WTC11 (cell line): ENCODE measurements around the gene SFRP2. TPM values are rescaled to one million over a fixed set of nuclear protein-coding genes. Genes with fewer than 3 reads are reported as not detected.
A peak's percentile ranks its signal among the peaks of the same experiment; 100 is the strongest.

Experiments used
- ATAC-seq: fragments of 200-7000 bp; cut with Tn5 transposase; 2 replicates; pipeline ENCODE4 v1.10.0; 2021; ENCODE audit warnings: mild to moderate bottlenecking, moderate library complexity
- CTCF ChIA-PET: fragments of 300-600 bp; sonication (Branson Sonifier 250); formaldehyde crosslinking; loops from one replicate; lab custom pipeline; 2021; ENCODE audit warnings: antibody characterized with exemption; lab: Charles Lee
- POLR2A ChIA-PET: fragments of 350-600 bp; sonication (Branson Sonifier 250); formaldehyde crosslinking; loops from one replicate; lab custom pipeline; 2021; ENCODE audit warnings: antibody characterized with exemption; lab: Charles Lee
- DNase-seq: peaks from one replicate; pipeline ENCODE4 v3.0.0; 2021; ENCODE audit warnings: low spot score
- H3K27ac Mint-ChIP-seq: 2 replicates; pipeline ENCODE4 v1.8.0; 2021; ENCODE audit warnings: mixed read lengths
- H3K27me3 Mint-ChIP-seq: 2 replicates; pipeline ENCODE4 v1.8.0; 2021; ENCODE audit warnings: low read depth, mild to moderate bottlenecking, moderate library complexity, mixed read lengths
- H3K36me3 Mint-ChIP-seq: 2 replicates; pipeline ENCODE4 v1.8.0; 2021; ENCODE audit warnings: mixed read lengths
- H3K4me1 Mint-ChIP-seq: 2 replicates; pipeline ENCODE4 v1.8.0; 2022; ENCODE audit warnings: mixed read lengths
- H3K4me3 Mint-ChIP-seq: 2 replicates; pipeline ENCODE4 v1.8.0; 2021; ENCODE audit warnings: mild to moderate bottlenecking, moderate library complexity, mixed read lengths
- H3K9me3 Mint-ChIP-seq: 2 replicates; pipeline ENCODE4 v1.8.0; 2021; ENCODE audit warnings: mixed read lengths
- ESRRA ChIP-seq: sonication (generic); formaldehyde crosslinking; IDR thresholded peaks from 2 replicates; pipeline ENCODE4 v1.8.1; 2022; ENCODE audit warnings: mild to moderate bottlenecking, missing genetic modification reagents, borderline replicate concordance
- ETV6 ChIP-seq: sonication (generic); formaldehyde crosslinking; IDR thresholded peaks from 2 replicates; pipeline ENCODE4 v1.8.1; 2022; ENCODE audit warnings: mild to moderate bottlenecking, missing genetic modification reagents
- GTF2I ChIP-seq: fragments of 250-450 bp; sonication (Bioruptor Pico); conservative IDR thresholded peaks from 2 replicates; pipeline ENCODE4 v1.4.0; 2021; ENCODE audit warnings: mild to moderate bottlenecking
- JAZF1 ChIP-seq: fragments of 250-450 bp; sonication (Bioruptor Pico); IDR thresholded peaks from 2 replicates; pipeline ENCODE4 v1.9.0; 2021; ENCODE audit warnings: moderate library complexity, mild to moderate bottlenecking, inconsistent platforms
- KAT7 ChIP-seq: sonication (generic); formaldehyde crosslinking; IDR thresholded peaks from 2 replicates; pipeline ENCODE4 v1.8.1; 2023; ENCODE audit warnings: missing genetic modification reagents, mild to moderate bottlenecking, borderline replicate concordance
- NFYB ChIP-seq: sonication (generic); formaldehyde crosslinking; conservative IDR thresholded peaks from 2 replicates; pipeline ENCODE4 v1.8.0; 2022; ENCODE audit warnings: low read depth, missing genetic modification reagents
- NR2C2 ChIP-seq: sonication (generic); formaldehyde crosslinking; IDR thresholded peaks from 2 replicates; pipeline ENCODE4 v1.8.0; 2022; ENCODE audit warnings: mild to moderate bottlenecking, missing genetic modification reagents
- RELA ChIP-seq: sonication (generic); formaldehyde crosslinking; IDR thresholded peaks from 2 replicates; pipeline ENCODE4 v1.8.1; 2022; ENCODE audit warnings: missing genetic modification reagents, mild to moderate bottlenecking, borderline replicate concordance
- TEAD1 ChIP-seq: sonication (generic); formaldehyde crosslinking; IDR thresholded peaks from 2 replicates; pipeline ENCODE4 v1.8.0; 2022; ENCODE audit warnings: mild to moderate bottlenecking, missing genetic modification reagents
- ZNF121 ChIP-seq: sonication (generic); formaldehyde crosslinking; IDR thresholded peaks from 2 replicates; pipeline ENCODE4 v1.8.0; 2023; ENCODE audit warnings: missing genetic modification reagents
- ZNF138 ChIP-seq: sonication (generic); formaldehyde crosslinking; conservative IDR thresholded peaks from 2 replicates; pipeline ENCODE4 v1.8.1; 2022; ENCODE audit warnings: mild to moderate bottlenecking, moderate library complexity, missing genetic modification reagents
- ZNF423 ChIP-seq: fragments of 250-450 bp; sonication (Bioruptor Pico); IDR thresholded peaks from 2 replicates; pipeline ENCODE4 v2.1.2; 2022; ENCODE audit warnings: mild to moderate bottlenecking, moderate library complexity
- total RNA-seq: library from RNA; stranded (reverse); gene quantifications from 3 replicates; pipeline ENCODE4 v1.2.3, GENCODE V29; 2021
- TF ChIP-seq, protein P1 (sequence below): sonication (generic); formaldehyde crosslinking; conservative IDR thresholded peaks from 2 replicates; pipeline ENCODE4 v1.8.1; 2023; ENCODE audit warnings: mild to moderate bottlenecking, low read depth, missing genetic modification reagents, moderate library complexity
- TF ChIP-seq, protein P2 (sequence below): fragments of 250-450 bp; sonication (Bioruptor Pico); IDR thresholded peaks from 2 replicates; pipeline ENCODE4 v1.9.0; 2021; ENCODE audit warnings: moderate library complexity, mild to moderate bottlenecking, inconsistent platforms, borderline replicate concordance
- TF ChIP-seq, protein P3 (sequence below): fragments of 250-450 bp; sonication (Bioruptor Pico); IDR thresholded peaks from 2 replicates; pipeline ENCODE4 v1.9.0; 2021; ENCODE audit warnings: mild to moderate bottlenecking
- TF ChIP-seq, protein P4 (sequence below): sonication (generic); formaldehyde crosslinking; IDR thresholded peaks from 2 replicates; pipeline ENCODE4 v1.8.1; 2023; ENCODE audit warnings: mild to moderate bottlenecking, moderate library complexity, missing genetic modification reagents
- TF ChIP-seq, protein P5 (sequence below): sonication (generic); formaldehyde crosslinking; IDR thresholded peaks from 2 replicates; pipeline ENCODE4 v1.8.0; 2022; ENCODE audit warnings: mild to moderate bottlenecking, missing genetic modification reagents

Gene SFRP2
- total RNA-seq, 1 experiment from 2014 or later: 417 TPM

DNA sequence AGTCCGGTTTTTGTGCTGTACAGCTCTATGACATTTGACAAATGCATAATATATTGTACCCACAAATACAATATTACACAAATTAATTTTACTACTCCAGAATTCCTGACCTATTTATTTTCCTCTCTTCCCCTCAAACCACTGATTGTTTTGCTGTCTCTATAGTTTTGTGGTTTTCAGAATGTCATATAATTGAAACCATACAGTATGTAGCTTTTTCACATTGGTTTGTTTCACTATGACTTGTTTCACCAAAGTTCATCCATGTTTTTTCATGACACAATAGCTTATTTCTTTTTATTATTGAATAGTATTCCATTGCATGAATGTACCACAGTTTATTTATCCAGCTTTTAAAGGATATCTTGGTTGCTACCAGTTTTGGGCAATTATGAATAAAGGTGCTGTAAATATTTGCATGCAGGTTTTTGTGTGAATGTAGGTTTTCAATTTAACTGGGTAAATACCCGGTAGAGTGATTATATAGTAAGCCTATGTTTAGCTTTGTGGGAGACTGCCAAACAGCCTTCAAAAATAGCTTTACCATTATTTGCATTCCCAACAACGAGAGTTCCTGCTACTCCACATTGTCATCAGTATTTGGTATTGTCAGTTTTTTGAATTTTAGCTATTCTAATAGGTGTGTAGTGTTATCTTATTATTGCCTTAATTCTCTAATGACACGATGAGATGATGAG, 55.0 kb downstream of the SFRP2 start:
- H3K27ac Mint-ChIP-seq: 0 out of 2 replicates have a peak overlapping the region, but pooled peaks have one; percentile 10
- ATAC-seq (no peak), DNase-seq (no peak)
- H3K4me1 Mint-ChIP-seq: peaks cover 8% of the 10 kb centered on the region
- ChIA-PET POLR2A (no interaction called here), CTCF (interaction anchor here (1.4 to 1.9 kb wide), 2 partner anchors 16 to 99 kb away, joined by 5 to 6 read pairs; no protein-coding TSS in a partner anchor)
- no peak overlapping the region for H3K4me3 Mint-ChIP-seq
- no peaks in the 10 kb centered on the region for H3K36me3 Mint-ChIP-seq
- no peaks in the 10 kb centered on the region for H3K27me3 Mint-ChIP-seq
- TF ChIP-seq JAZF1 (CRISPR knock-in tag): no peak
- TF ChIP-seq ZNF121 (CRISPR knock-in tag): no peak
- TF ChIP-seq, protein P1, sequence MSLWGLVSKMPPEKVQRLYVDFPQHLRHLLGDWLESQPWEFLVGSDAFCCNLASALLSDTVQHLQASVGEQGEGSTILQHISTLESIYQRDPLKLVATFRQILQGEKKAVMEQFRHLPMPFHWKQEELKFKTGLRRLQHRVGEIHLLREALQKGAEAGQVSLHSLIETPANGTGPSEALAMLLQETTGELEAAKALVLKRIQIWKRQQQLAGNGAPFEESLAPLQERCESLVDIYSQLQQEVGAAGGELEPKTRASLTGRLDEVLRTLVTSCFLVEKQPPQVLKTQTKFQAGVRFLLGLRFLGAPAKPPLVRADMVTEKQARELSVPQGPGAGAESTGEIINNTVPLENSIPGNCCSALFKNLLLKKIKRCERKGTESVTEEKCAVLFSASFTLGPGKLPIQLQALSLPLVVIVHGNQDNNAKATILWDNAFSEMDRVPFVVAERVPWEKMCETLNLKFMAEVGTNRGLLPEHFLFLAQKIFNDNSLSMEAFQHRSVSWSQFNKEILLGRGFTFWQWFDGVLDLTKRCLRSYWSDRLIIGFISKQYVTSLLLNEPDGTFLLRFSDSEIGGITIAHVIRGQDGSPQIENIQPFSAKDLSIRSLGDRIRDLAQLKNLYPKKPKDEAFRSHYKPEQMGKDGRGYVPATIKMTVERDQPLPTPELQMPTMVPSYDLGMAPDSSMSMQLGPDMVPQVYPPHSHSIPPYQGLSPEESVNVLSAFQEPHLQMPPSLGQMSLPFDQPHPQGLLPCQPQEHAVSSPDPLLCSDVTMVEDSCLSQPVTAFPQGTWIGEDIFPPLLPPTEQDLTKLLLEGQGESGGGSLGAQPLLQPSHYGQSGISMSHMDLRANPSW (CRISPR knock-in tag): no peak
- no peak for TF ChIP-seq RELA (CRISPR knock-in tag)
- no peak for TF ChIP-seq ETV6 (CRISPR knock-in tag)
- TF ChIP-seq, protein P2, sequence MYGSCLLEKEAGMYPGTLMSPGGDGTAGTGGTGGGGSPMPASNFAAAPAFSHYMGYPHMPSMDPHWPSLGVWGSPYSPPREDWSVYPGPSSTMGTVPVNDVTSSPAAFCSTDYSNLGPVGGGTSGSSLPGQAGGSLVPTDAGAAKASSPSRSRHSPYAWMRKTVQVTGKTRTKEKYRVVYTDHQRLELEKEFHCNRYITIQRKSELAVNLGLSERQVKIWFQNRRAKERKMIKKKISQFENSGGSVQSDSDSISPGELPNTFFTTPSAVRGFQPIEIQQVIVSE (CRISPR knock-in tag): no peak
- TF ChIP-seq ZNF138: no peak
- TF ChIP-seq, protein P3, sequence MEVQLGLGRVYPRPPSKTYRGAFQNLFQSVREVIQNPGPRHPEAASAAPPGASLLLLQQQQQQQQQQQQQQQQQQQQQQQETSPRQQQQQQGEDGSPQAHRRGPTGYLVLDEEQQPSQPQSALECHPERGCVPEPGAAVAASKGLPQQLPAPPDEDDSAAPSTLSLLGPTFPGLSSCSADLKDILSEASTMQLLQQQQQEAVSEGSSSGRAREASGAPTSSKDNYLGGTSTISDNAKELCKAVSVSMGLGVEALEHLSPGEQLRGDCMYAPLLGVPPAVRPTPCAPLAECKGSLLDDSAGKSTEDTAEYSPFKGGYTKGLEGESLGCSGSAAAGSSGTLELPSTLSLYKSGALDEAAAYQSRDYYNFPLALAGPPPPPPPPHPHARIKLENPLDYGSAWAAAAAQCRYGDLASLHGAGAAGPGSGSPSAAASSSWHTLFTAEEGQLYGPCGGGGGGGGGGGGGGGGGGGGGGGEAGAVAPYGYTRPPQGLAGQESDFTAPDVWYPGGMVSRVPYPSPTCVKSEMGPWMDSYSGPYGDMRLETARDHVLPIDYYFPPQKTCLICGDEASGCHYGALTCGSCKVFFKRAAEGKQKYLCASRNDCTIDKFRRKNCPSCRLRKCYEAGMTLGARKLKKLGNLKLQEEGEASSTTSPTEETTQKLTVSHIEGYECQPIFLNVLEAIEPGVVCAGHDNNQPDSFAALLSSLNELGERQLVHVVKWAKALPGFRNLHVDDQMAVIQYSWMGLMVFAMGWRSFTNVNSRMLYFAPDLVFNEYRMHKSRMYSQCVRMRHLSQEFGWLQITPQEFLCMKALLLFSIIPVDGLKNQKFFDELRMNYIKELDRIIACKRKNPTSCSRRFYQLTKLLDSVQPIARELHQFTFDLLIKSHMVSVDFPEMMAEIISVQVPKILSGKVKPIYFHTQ (CRISPR knock-in tag): no peak
- TF ChIP-seq, protein P4, sequence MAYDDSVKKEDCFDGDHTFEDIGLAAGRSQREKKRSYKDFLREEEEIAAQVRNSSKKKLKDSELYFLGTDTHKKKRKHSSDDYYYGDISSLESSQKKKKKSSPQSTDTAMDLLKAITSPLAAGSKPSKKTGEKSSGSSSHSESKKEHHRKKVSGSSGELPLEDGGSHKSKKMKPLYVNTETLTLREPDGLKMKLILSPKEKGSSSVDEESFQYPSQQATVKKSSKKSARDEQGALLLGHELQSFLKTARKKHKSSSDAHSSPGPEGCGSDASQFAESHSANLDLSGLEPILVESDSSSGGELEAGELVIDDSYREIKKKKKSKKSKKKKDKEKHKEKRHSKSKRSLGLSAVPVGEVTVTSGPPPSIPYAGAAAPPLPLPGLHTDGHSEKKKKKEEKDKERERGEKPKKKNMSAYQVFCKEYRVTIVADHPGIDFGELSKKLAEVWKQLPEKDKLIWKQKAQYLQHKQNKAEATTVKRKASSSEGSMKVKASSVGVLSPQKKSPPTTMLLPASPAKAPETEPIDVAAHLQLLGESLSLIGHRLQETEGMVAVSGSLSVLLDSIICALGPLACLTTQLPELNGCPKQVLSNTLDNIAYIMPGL (CRISPR knock-in tag): no peak
- TF ChIP-seq NR2C2 (CRISPR knock-in tag): no peak
- no peak for TF ChIP-seq TEAD1
- no peak for TF ChIP-seq ZNF423 (CRISPR knock-in tag)
- TF ChIP-seq, protein P5, sequence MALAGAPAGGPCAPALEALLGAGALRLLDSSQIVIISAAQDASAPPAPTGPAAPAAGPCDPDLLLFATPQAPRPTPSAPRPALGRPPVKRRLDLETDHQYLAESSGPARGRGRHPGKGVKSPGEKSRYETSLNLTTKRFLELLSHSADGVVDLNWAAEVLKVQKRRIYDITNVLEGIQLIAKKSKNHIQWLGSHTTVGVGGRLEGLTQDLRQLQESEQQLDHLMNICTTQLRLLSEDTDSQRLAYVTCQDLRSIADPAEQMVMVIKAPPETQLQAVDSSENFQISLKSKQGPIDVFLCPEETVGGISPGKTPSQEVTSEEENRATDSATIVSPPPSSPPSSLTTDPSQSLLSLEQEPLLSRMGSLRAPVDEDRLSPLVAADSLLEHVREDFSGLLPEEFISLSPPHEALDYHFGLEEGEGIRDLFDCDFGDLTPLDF (CRISPR knock-in tag): no peak
- no peak for TF ChIP-seq ESRRA (CRISPR knock-in tag)
- TF ChIP-seq NFYB: no peak
- TF ChIP-seq KAT7 (CRISPR knock-in tag): no peak
- TF ChIP-seq GTF2I: no peak
- peaks cover 5% of the 10 kb centered on the region; the same call in 1 of the 2 replicates for H3K9me3 Mint-ChIP-seq
